GM19467 (cell line): Measurements from ENCODE around the gene GRM7.

Experiments
- ATAC-seq: cut with Tn5 transposase; IDR thresholded peaks from one replicate; pipeline ENCODE4 v1.9.1; 2021; ENCODE audit warnings: mild to moderate bottlenecking, moderate library complexity; ENCODE audit not compliant: unreplicated experiment

GRM7 gene

GRCh38 chr3:7290077-7290825 is 429.3 kb downstream of the GRM7 start:
- ATAC-seq = no peak

- no peak for ATAC-seq
These were observed 431.4 kb downstream of the GRM7 start for GRCh38 chr3:7292362-7292761.

GRCh38 chr3:7293286-7293685 is 432.4 kb downstream of the GRM7 start:
- ATAC-seq = no peak

- ATAC-seq = no peak
These were observed 444.6 kb downstream of the GRM7 start for GRCh38 chr3:7305561-7305960.

GRCh38 chr3:7306901-7307300 is 446.0 kb downstream of the GRM7 start:
- no peak for ATAC-seq

- ATAC-seq = no peak
These were observed 446.5 kb downstream of the GRM7 start for GRCh38 chr3:7307410-7307809.

GRCh38 chr3:7309641-7310102 is 448.8 kb downstream of the GRM7 start:
- ATAC-seq = no peak

- no peak for ATAC-seq
These were observed 454.1 kb downstream of the GRM7 start for GRCh38 chr3:7315037-7315436.

- no peak for ATAC-seq
These were observed 462.2 kb downstream of the GRM7 start for GRCh38 chr3:7322957-7323669.

- ATAC-seq = no peak
These were observed 467.4 kb downstream of the GRM7 start for GRCh38 chr3:7328339-7328738.

GRCh38 chr3:7332696-7333095 is 471.8 kb downstream of the GRM7 start:
- ATAC-seq = no peak

- ATAC-seq = no peak
These were observed 472.2 kb downstream of the GRM7 start for GRCh38 chr3:7333125-7333524.

GRCh38 chr3:7340795-7341194 is 479.9 kb downstream of the GRM7 start:
- ATAC-seq = no peak

GRCh38 chr3:7346364-7346763 is 485.4 kb downstream of the GRM7 start:
- no peak for ATAC-seq

GRCh38 chr3:7357101-7357500 is 496.2 kb downstream of the GRM7 start:
- no peak for ATAC-seq

- no peak for ATAC-seq
These were observed 507.1 kb downstream of the GRM7 start for GRCh38 chr3:7367968-7368367.

GRCh38 chr3:7368597-7368996 is 507.7 kb downstream of the GRM7 start:
- no peak for ATAC-seq

- ATAC-seq = no peak
These were observed 511.0 kb downstream of the GRM7 start for GRCh38 chr3:7371693-7372572.

- ATAC-seq = no peak
These were observed 516.2 kb downstream of the GRM7 start for GRCh38 chr3:7377103-7377502.

GRCh38 chr3:7381741-7382140 is 520.8 kb downstream of the GRM7 start:
- ATAC-seq = no peak

- no peak for ATAC-seq
These were observed 521.5 kb downstream of the GRM7 start for GRCh38 chr3:7382293-7383010.
